ENCODE measurements around the gene SLC7A6.

The SLC7A6 gene

GRCh38 chr16:68259007-68259825, 5.1 kb upstream of the SLC7A6 start:
- Histone ChIP-seq H3K9me3 (ENCODE audit: control insufficient read depth, low read length) (no peaks in the 10 kb centered on the region), H2BK15ac (ENCODE audit: low read depth, poor library complexity, severe bottlenecking) (no peak overlapping the region), H3K4me2 (ENCODE audit: low read length, poor library complexity, severe bottlenecking) (no peak overlapping the region), H3K14ac (ENCODE audit: low read length in 2 of 2) (no peak overlapping the region), H3K18ac (ENCODE audit: low read depth in 1 of 2, low read length in 2 of 2) (peak overlapping the region in 1 of 2 experiments; percentile 55), H3K23ac (ENCODE audit: low read length in 2 of 2) (no peak overlapping the region), H3K9ac (ENCODE audit: low read length) (no peak overlapping the region), H3K4ac (ENCODE audit: low read depth in 1 of 2, low read length in 2 of 2) (no peak overlapping the region), H2BK120ac (ENCODE audit: low read depth, low read length) (no peak overlapping the region), H4K91ac (ENCODE audit: low read length) (no peak overlapping the region), H3K27ac (ENCODE audit: low read length, poor library complexity, severe bottlenecking) (peak overlapping the region; percentile 99), H2BK5ac (ENCODE audit: low read depth, low read length, poor library complexity, severe bottlenecking) (peak overlapping the region; percentile 53), H3K36me3 (ENCODE audit: control insufficient read depth in 1 of 2, insufficient read depth in 2 of 2, low read depth in 1 of 2, low read length in 2 of 2) (peaks cover 39 to 43% of the 10 kb centered on the region in 2 experiments), H3K4me1 (ENCODE audit: control insufficient read depth, insufficient read depth, low read depth, low read length) (peaks cover 36% of the 10 kb centered on the region), H4K8ac (ENCODE audit: low read length) (no peak overlapping the region), H2AFZ (ENCODE audit: low read depth, low read length) (no peak overlapping the region), H2BK12ac (ENCODE audit: low read length in 2 of 2) (peak overlapping the region in 1 of 2 experiments; percentile 49), H3K79me1 (replicated peaks; ENCODE audit: low read length, poor library complexity, severe bottlenecking) (peaks cover 18% of the 10 kb centered on the region), H3K27me3 (ENCODE audit: control insufficient read depth in 1 of 2, insufficient read depth in 1 of 2, low read length in 2 of 2) (no peaks in the 10 kb centered on the region), H3K4me3 (ENCODE audit: insufficient read depth in 1 of 2, low read depth in 1 of 2, low read length in 2 of 2) (no peak overlapping the region), H2AK5ac (ENCODE audit: low read length, severe bottlenecking) (peak overlapping the region; percentile 45)
- DNase-seq = no peak
- 94% methylated on average over 27 of the region's 27 CpGs for WGBS

GRCh38 chr16:68263559-68264127, 683 bp upstream of the SLC7A6 start:
- H3K4me3 ChIP-seq (ENCODE audit: insufficient read depth in 1 of 2, low read depth in 1 of 2, low read length in 2 of 2) = peak overlapping the region; percentile 96 to 98
- H4K8ac ChIP-seq (ENCODE audit: low read length) = peak overlapping the region; percentile 96
- H3K9me3 ChIP-seq (ENCODE audit: control insufficient read depth, low read length) = no peaks in the 10 kb centered on the region
- H2AK5ac ChIP-seq (ENCODE audit: low read length, severe bottlenecking) = peak overlapping the region; percentile 85
- H2BK15ac ChIP-seq (ENCODE audit: low read depth, poor library complexity, severe bottlenecking) = peak overlapping the region; percentile 88
- no peaks in the 10 kb centered on the region for H3K27me3 ChIP-seq (ENCODE audit: control insufficient read depth in 1 of 2, insufficient read depth in 1 of 2, low read length in 2 of 2)
- peak overlapping the region; percentile 66 to 92 for H3K4ac ChIP-seq (ENCODE audit: low read depth in 1 of 2, low read length in 2 of 2)
- H2BK5ac ChIP-seq (ENCODE audit: low read depth, low read length, poor library complexity, severe bottlenecking) = peak overlapping the region; percentile 73
- peak overlapping the region; percentile 69 to 94 for H2BK12ac ChIP-seq (ENCODE audit: low read length in 2 of 2)
- DNase-seq = no peak
- H3K4me1 ChIP-seq (ENCODE audit: control insufficient read depth, insufficient read depth, low read depth, low read length) = peaks cover 31% of the 10 kb centered on the region
- peak overlapping the region; percentile 94 to 100 for H3K18ac ChIP-seq (ENCODE audit: low read depth in 1 of 2, low read length in 2 of 2)
- peaks cover 7% of the 10 kb centered on the region for H3K79me1 ChIP-seq (replicated peaks; ENCODE audit: low read length, poor library complexity, severe bottlenecking)
- H2AFZ ChIP-seq (ENCODE audit: low read depth, low read length) = peak overlapping the region; percentile 96
- peak overlapping the region in 1 of 2 experiments; percentile 62 for H3K23ac ChIP-seq (ENCODE audit: low read length in 2 of 2)
- peak overlapping the region; percentile 87 for H2BK120ac ChIP-seq (ENCODE audit: low read depth, low read length)
- peaks cover 22% of the 10 kb centered on the region in 2 experiments for H3K36me3 ChIP-seq (ENCODE audit: control insufficient read depth in 1 of 2, insufficient read depth in 2 of 2, low read depth in 1 of 2, low read length in 2 of 2)
- H3K9ac ChIP-seq (ENCODE audit: low read length) = peak overlapping the region; percentile 96
- WGBS = 43% methylated on average over 11 of the region's 11 CpGs
- peak overlapping the region; percentile 78 for H3K4me2 ChIP-seq (ENCODE audit: low read length, poor library complexity, severe bottlenecking)
- peak overlapping the region in 1 of 2 experiments; percentile 93 for H3K14ac ChIP-seq (ENCODE audit: low read length in 2 of 2)
- peak overlapping the region; percentile 86 for H3K27ac ChIP-seq (ENCODE audit: low read length, poor library complexity, severe bottlenecking)
- peak overlapping the region; percentile 99 for H4K91ac ChIP-seq (ENCODE audit: low read length)

GRCh38 chr16:68265078-68265920, 973 bp downstream of the SLC7A6 start:
- Histone ChIP-seq H3K4ac (ENCODE audit: low read depth in 1 of 2, low read length in 2 of 2) (peak overlapping the region; percentile 66 to 72), H3K27me3 (ENCODE audit: control insufficient read depth in 1 of 2, insufficient read depth in 1 of 2, low read length in 2 of 2) (no peaks in the 10 kb centered on the region), H3K36me3 (ENCODE audit: control insufficient read depth in 1 of 2, insufficient read depth in 2 of 2, low read depth in 1 of 2, low read length in 2 of 2) (peaks cover 11 to 17% of the 10 kb centered on the region in 2 experiments), H2BK5ac (ENCODE audit: low read depth, low read length, poor library complexity, severe bottlenecking) (peak overlapping the region; percentile 53), H3K4me1 (ENCODE audit: control insufficient read depth, insufficient read depth, low read depth, low read length) (peaks cover 20% of the 10 kb centered on the region), H3K14ac (ENCODE audit: low read length in 2 of 2) (peak overlapping the region in 1 of 2 experiments; percentile 94), H3K4me3 (ENCODE audit: insufficient read depth in 1 of 2, low read depth in 1 of 2, low read length in 2 of 2) (peak overlapping the region; percentile 96 to 98), H3K9ac (ENCODE audit: low read length) (peak overlapping the region; percentile 96), H2AFZ (ENCODE audit: low read depth, low read length) (peak overlapping the region; percentile 96), H4K8ac (ENCODE audit: low read length) (no peak overlapping the region), H3K23ac (ENCODE audit: low read length in 2 of 2) (peak overlapping the region in 1 of 2 experiments; percentile 70), H2BK120ac (ENCODE audit: low read depth, low read length) (no peak overlapping the region), H2AK5ac (ENCODE audit: low read length, severe bottlenecking) (no peak overlapping the region), H3K18ac (ENCODE audit: low read depth in 1 of 2, low read length in 2 of 2) (peak overlapping the region; percentile 95 to 98), H3K9me3 (ENCODE audit: control insufficient read depth, low read length) (no peaks in the 10 kb centered on the region), H3K79me1 (replicated peaks; ENCODE audit: low read length, poor library complexity, severe bottlenecking) (peaks cover 4% of the 10 kb centered on the region), H3K27ac (ENCODE audit: low read length, poor library complexity, severe bottlenecking) (peak overlapping the region; percentile 90), H4K91ac (ENCODE audit: low read length) (peak overlapping the region; percentile 99), H2BK12ac (ENCODE audit: low read length in 2 of 2) (peak overlapping the region in 1 of 2 experiments; percentile 50), H3K4me2 (ENCODE audit: low read length, poor library complexity, severe bottlenecking) (peak overlapping the region; percentile 78), H2BK15ac (ENCODE audit: low read depth, poor library complexity, severe bottlenecking) (no peak overlapping the region)
- 2% methylated on average over 21 of the region's 23 CpGs for WGBS
- peak; percentile 83 for DNase-seq
